OCI-M2 (cell line): Measurements from ENCODE around the gene LILRB4.
"Not testable (repeated sequence)": the region's sequence is repeated elsewhere in the genome, so short reads cannot be mapped to it uniquely, and the experiment has no call there.

ENCODE experiments used
- DNase-seq: peaks from one replicate; lab custom pipeline; 2025; ENCODE audit not compliant: unreplicated experiment; lab: John Stamatoyannopoulos, UW

Gene LILRB4

DNA sequence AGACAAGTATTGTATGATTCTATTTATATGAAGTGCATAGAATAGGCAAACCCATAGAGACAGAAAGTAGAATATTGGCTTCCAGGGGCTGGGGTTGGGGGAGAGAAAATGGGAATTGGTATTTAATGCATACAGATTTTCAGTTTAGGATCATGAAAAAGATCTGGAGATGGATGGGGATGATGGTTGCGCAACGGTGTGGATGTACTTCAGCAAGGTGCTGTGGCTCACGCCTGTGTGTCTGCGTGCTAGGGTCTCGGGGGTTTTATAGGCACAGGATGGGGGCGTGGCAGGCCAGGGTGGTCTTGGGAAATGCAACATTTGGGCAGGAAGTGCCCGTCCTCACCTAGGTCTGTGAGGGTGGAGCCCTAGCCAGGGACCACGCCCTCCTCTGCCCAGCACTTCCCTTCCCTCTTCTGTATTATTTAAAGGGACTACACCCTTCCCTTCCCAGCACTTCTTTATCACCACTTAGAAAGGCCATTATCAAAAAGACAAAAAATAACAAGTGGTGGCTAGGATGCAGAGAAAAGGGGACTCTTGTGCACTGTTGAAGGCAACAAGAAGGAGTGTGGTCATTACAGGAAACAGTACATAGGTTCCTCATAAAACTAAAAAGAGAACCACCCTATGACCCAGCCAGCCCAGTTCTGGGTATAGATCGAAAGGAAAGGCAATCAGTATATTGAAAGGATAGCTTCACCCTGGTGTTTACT, 29.0 kb downstream of the LILRB4 start:
- no peak for DNase-seq

DNA sequence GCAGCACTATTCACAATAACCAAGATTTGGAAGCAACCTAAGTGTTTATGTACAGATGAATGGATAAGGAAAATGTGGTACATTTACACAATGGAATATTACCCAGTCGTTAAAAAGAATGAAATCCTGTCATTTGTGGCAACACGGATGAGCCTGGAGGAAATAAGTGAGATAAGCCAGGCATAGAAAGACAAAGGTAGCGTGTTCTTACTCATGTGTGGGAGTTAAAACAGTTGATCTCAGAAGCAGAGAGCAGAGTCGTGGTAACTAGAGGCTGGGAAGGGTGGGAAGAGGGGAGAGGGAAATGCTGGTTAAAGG, 29.5 kb downstream of the LILRB4 start:
- no peak for DNase-seq

DNA sequence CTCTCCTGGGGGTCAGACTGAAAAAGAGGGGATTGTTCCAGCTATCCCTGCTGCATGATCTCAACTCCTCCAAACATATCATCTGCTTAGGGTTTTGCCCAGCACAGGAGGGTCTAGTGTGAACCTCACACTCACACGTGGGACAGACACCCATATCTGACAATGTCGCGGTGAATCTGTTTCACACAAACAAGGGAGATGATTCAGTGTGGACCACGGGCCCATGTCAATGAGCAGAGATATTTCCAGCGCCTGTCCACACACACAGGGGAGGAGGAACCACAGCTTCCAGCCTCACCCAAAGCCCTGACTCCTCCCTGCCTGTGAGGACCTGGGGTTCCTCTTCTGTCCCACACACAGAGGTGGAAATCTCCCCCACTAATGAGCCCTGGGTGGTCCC, 31.9 kb downstream of the LILRB4 start:
- DNase-seq, result no peak

DNA sequence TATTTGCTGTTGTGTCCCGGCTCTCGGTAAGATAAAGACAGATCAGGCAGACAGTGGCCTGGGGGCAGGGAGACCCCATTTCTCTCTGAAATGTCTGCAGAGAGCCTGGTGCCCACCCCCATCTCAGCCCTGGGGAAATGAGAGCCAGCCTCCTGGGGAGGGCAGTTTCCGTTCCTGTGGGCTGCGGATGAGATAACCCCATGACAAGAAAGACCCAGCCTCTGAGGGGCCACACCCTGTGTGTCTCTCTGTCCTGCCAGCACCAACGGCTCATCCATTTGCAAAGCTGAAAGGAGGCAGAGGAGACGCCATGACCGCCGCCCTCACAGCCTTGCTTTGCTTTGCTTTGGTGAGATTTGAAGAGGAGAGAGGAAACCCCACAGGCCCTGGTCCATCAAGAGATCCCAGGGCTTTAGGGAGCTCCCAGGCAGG, 33.3 kb downstream of the LILRB4 start:
- DNase-seq, result no peak

DNA sequence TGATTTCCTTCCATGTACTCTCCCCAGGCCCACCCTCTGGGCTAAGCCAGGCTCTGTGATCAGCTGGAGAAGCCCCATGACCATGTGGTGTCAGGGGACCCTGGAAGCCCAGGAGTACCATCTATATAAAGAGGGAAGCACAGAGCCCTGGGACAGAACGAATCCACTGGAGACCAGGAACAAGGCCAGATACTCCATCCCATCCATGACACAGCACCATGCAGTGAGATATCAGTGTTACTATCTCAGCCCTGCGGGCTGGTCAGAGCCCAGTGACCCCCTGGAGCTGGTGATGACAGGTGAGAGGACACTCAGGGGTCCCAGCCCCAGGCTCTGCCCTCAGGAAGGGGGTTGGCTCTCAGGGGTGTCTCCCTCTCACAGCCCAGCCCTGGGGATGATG, 34.0 kb downstream of the LILRB4 start:
- no peak for DNase-seq

DNA sequence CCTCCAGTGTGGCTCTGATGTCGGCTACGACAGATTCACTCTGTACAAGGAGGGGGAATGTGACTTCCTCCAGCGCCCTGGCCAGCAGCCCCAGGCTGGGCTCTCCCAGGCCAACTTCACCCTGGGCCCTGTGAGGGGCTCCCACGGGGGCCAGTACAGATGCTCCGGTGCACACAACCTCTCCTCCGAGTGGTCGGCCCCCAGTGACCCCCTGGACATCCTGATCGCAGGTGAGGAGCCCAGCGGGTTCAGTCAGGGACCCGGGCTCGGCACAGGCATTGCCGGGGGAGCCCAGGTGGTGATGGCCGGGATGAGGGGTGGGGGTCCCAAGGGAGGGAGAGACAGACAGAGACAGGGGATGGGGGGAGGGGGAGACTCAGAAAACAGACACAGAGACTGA, 34.9 kb downstream of the LILRB4 start:
- not testable (repeated sequence) for DNase-seq

DNA sequence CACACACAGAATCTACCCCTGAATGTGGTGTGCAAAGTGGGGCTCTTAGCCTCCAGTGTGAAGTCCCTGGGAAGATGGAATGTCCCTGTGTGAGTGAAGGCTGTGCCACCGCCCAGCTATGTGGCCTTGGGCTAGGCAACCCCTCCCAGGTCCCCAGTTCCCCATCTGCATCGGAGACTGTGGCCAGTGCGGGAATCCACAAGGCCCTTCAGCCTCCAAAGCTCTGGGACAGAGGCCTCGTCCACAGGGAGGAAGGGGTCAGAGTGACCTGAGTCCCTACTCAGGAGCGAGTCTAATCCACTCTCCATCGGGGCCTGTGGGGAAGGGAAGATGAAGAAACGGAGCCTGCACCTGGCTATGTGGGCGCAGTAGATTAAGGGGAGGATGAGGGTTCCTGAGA, 42.1 kb downstream of the LILRB4 start:
- DNase-seq, result no peak

DNA sequence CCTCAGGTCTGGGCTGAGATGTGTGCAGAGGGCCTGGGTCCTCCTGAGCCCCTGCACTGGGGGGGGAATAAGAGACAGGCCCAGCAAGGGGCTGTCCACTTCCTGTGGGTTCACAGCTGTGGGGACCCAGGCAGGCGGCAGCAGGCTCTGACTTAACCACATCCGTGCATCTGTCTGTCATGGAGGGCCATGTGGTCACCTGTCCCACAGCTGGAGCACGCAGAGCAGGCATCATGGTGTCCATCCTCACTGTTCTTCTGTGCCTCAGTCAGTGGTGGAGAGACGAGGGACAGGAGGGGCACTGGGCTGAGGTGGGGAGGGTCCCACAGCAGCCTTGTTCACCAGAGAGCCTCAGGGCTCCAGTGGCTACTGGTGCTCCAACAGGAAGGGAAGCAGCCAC, 45.2 kb downstream of the LILRB4 start:
- no peak for DNase-seq

DNA sequence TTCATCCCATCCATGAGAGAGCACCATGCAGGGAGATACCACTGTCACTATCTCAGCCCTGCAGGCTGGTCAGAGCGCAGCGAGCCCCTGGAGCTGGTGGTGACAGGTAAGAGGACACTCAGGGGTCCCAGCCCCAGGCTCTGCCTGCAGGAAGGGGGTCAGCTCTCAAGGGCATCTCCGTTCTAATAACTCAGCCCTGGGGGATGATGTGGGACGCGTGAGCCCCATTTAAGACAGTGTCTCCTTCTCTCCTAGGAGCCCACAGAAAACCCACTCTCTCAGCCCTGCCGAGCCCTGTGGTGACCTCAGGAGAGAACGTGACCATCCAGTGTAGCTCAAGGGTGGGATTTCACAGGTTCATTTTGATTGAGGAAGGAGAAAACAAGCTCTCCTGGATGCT, 46.0 kb downstream of the LILRB4 start:
- no peak for DNase-seq

DNA sequence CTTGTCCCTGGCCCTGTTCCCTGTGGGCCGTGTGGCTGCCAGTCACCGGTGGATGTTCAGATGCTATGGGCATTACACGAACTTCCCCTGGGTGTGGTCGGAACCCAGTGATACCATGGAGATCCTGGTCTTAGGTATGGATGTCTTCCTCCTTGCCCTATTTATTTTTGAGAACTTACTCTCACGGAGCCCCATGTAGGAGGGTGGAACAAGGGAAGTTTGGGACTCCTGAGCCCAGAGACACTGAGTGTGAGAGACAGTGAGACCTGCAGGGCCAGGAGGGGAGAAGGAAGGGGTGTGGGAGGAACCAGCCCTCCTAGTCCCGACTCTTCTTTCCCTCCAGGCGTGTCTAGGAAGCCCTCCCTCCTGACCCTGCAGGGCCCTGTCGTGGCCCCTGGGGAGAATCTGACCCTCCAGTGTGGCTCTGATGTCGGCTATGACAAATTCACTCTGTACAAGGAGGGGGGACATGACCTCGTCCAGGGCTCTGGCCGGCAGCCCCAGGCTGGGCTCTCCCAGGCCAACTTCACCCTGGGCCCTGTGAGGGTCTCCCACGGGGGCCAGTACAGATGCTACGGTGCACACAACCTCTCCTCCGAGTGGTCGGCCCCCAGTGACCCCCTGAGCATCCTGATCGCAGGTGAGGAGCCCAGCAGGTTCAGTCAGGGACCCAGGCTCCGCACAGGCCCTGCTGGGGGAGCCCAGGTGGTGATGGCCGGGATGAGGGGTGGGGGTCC, 46.6 kb downstream of the LILRB4 start:
- DNase-seq, result no peak

DNA sequence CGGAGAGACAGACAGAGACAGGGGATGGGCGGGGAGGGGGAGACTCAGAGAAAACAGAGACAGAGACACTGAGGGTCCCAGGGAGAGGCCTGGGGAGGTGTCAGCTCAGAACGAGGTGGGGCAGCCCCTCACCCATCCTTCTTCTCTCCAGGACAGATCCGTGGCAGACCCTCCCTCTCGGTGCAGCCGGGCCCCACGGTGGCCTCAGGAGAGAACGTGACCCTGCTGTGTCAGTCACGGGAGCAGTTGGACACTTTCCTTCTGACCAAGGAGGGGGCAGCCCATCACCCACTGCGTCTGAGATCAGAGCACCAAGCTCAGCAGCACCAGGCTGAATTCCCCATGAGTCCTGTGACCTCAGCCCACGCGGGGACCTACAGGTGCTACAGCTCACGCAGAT, 47.2 kb downstream of the LILRB4 start:
- DNase-seq, result not testable (repeated sequence)
